Measurements from ENCODE around the gene SECTM1.

Gene SECTM1

DNA sequence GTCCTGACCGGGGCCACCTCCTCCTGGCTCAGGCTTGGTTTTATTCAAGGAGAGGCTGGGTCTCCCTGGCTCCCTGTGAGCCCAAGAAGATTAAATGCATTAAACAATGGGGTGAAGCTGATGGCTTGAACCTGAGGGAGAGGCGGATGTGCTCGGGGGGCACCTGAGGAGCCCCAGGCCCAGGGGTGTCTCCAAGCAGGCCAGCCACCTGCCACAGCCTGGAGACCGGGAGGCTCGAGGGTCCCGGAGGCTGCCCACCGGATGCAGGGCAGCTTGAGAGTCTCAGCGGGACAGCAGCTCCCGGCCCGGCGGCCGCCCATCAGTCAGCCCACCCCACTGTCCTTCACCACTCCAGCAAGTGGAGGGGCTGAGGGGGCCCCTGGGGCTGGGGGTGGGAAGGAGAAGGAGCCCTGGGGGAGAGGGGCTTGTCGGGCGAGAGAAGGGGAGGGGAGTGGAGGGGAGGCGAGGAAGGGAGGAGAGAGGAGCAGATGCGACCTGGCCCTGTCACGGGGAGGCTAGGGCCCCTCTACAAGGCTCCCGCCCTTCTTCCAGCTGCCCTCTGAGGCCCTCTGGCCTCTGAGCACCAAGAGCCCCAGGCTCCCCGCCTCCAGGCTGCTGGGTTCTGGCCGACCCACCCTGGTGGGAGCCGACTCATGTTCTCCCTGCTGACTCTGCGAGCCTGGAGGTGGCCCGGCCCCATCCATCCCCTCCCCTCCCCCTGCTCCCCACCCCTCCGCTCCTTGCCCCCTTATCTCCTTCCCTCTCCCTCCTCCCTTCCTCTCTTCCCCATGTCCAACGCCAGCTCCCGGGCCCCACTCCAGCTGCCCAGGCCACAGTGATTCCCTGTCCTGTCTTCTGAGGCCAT is 29.4 kb downstream of the SECTM1 start:
- TF ChIP-seq, protein P1, sequence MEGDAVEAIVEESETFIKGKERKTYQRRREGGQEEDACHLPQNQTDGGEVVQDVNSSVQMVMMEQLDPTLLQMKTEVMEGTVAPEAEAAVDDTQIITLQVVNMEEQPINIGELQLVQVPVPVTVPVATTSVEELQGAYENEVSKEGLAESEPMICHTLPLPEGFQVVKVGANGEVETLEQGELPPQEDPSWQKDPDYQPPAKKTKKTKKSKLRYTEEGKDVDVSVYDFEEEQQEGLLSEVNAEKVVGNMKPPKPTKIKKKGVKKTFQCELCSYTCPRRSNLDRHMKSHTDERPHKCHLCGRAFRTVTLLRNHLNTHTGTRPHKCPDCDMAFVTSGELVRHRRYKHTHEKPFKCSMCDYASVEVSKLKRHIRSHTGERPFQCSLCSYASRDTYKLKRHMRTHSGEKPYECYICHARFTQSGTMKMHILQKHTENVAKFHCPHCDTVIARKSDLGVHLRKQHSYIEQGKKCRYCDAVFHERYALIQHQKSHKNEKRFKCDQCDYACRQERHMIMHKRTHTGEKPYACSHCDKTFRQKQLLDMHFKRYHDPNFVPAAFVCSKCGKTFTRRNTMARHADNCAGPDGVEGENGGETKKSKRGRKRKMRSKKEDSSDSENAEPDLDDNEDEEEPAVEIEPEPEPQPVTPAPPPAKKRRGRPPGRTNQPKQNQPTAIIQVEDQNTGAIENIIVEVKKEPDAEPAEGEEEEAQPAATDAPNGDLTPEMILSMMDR (IDR thresholded peaks at IDR 0.05) = no peak
- H3K4me3 ChIP-seq = no peak overlapping the region
- no peak overlapping the region for H3K27ac ChIP-seq
- no peak for DNase-seq (ENCODE audit: low spot score)

DNA sequence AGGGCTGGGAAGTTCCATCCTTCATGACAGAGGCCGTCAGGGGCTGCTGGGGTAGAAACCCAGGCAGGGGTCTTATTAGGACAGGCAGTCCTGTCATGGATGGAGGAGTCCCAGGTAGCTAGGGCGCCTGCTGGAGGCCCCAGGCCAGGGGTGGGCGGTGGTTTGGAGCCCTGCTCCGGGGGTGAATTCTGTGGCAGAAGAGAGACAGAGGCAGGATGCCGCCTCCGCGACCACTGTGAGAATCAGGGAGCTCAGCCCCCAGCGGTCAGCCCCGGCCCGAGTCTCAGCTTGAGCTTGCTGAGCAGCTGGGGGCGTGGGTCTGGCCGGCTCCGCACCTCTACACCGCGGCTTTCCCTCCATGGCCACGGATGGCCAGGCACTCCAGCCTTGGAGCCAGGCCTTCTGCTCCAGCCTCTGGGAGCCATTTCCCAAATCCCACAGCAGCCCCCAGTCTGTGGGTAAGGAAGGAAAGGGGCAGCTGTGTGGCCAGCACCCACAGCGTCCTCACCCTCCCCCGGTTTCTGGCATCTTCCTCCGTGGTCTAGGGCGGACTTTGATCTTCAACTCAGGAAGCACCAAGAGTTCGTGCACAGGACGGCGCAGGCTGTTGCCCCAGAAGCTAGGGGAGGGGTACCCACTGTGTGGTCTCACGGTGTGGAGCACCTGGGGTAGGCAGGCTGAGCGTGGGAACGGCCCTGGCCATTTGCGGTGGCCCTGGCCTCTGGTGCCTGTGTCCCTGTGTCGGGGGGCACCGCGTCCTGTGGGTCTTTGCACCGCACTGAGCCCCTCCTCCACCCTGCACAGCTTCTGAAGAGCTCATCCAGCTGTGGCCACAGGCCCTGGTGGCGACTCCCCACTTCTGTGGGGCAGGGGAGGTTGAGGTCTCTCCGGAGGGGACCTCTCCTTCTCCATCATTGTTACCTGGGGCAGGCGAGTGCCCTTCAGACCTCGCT is 30.3 kb downstream of the SECTM1 start:
- TF ChIP-seq, protein P1 (IDR thresholded peaks at IDR 0.05) = no peak
- Histone ChIP-seq H3K27ac (no peak overlapping the region), H3K4me3 (no peak overlapping the region)
- DNase-seq (ENCODE audit: low spot score) = no peak

GRCh38 chr17:82302568-82302963 is 31.0 kb downstream of the SECTM1 start:
- no peak for DNase-seq (ENCODE audit: low spot score)
- H3K27ac ChIP-seq = no peak overlapping the region
- TF ChIP-seq, protein P1 (IDR thresholded peaks at IDR 0.05) = no peak
- H3K4me3 ChIP-seq = no peak overlapping the region

- Histone ChIP-seq H3K27ac (no peak overlapping the region), H3K4me3 (no peak overlapping the region)
- TF ChIP-seq, protein P1 (IDR thresholded peaks at IDR 0.05) = no peak
- DNase-seq (ENCODE audit: low spot score) = peak; percentile 65
Measured at GRCh38 chr17:82301916-82302567, 31.5 kb downstream of the SECTM1 start.

GRCh38 chr17:82301300-82301915 is 32.2 kb downstream of the SECTM1 start:
- Histone ChIP-seq H3K4me3 (no peak overlapping the region), H3K27ac (no peak overlapping the region)
- TF ChIP-seq, protein P1 (IDR thresholded peaks at IDR 0.05) = no peak
- no peak for DNase-seq (ENCODE audit: low spot score)

GRCh38 chr17:82300707-82301270 is 32.8 kb downstream of the SECTM1 start:
- Histone ChIP-seq H3K27ac (no peak overlapping the region), H3K4me3 (no peak overlapping the region)
- no peak for DNase-seq (ENCODE audit: low spot score)
- TF ChIP-seq, protein P1 (IDR thresholded peaks at IDR 0.05) = peak; percentile 52

Measured in coronary artery (tissue), 2 donors.